Hippocampal formation (tissue), 2 donors: ENCODE results near the gene SCAPER.
"Not testable (repeated sequence)": the region's sequence is repeated elsewhere in the genome, so short reads cannot be mapped to it uniquely, and the experiment has no call there.

Experiments used
- DNase-seq, 2 donors: peaks; one replicate each; lab custom pipeline; 2025; lab: John Stamatoyannopoulos, UW

The SCAPER gene

DNA sequence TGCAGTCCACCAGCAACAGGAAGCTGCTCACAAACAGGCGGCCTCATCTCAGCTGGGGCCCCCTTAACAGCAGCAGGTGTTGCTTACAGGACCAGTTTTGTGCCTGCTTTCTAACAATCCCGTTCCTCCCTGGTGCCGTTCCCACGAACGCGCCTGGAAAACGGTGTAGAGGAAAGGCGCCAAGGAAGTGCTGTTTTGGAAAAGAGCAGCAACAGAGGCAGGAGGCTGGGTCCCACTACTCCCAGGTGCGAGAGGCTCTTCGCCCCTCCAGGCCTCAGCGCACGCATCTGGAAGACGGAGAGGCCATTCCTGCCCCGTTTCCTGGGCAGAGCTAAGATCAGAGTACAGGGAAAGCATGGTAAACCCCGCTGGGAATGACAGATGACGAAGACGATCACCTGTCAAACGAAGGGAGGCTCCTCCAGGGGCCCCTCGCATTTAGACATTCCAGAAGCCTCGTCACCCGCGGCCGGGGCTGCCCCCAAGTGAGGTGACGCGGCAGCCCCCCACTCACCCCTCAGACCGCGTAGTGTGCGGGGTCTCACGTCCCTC, 603 bp downstream of the SCAPER start:
- peak in 1 of 2 donors; percentile 21 for DNase-seq

GRCh38 chr15:76903251-76903681, 1.9 kb downstream of the SCAPER start:
- peak in 1 of 2 donors; percentile 22 for DNase-seq

DNA sequence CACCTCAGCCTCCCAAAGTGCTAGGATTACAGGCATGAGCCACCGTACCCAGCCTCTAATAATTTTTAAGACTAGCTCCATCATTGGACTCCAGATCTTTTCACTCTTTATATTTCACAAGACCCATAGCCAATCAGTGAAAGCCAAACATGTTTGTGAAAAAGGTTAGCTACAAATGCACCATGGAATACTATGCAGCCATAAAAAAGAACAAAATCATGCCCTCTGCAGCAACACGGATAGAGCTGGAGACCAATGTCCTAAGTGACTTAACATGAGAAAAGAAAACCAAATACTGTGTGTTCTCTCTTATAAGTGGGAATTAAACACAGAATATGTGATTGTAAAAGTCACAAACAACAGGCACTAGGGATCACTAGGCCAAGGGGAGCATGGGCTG, 3.2 kb downstream of the SCAPER start:
- no peak for DNase-seq

- DNase-seq: not testable (repeated sequence)
Measured at GRCh38 chr15:76899931-76900310, 5.2 kb downstream of the SCAPER start.

GRCh38 chr15:76899176-76899930, 5.8 kb downstream of the SCAPER start:
- DNase-seq: not testable (repeated sequence)

- DNase-seq: no peak
Measured at GRCh38 chr15:76898102-76898501, 7.0 kb downstream of the SCAPER start.

GRCh38 chr15:76894174-76894573, 11.0 kb downstream of the SCAPER start:
- no peak for DNase-seq

DNA sequence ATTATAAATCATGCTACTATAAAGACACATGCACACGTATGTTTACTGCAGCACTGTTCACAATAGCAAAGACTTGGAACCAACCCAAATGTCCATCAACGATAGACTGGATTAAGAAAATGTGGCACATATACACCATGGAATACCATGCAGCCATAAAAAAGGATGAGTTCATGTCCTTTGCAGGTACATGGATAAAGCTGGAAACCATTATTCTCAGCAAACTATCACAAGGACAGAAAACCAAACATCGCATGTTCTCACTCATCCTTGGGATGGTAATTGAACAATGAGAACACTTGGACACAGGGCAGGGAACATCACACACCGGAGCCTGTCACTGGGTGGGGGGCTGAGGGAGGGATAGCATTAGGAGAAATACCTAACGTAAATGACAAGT, 12.3 kb downstream of the SCAPER start:
- DNase-seq: not testable (repeated sequence)

- DNase-seq: not testable (repeated sequence)
Measured at GRCh38 chr15:76887280-76888141, 17.6 kb downstream of the SCAPER start.

DNA sequence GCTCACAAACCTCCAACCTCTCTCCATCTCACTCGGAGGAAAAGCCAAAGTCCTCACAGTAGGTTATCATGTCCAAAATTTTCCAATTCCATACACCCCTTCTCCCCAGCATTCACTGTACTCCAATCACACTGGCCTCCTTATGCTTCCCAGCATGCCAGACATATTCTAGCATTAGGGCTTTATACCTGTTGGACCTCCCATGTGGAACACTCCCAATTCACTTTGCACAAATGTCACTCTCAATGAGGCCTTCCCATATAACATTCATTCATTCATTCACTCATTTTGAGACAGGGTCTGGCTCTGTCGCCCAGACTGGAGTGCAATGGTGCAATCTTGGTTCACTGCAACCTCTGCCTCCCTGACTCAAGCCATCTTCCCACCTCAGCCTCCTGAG, 19.9 kb downstream of the SCAPER start:
- no peak for DNase-seq

DNA sequence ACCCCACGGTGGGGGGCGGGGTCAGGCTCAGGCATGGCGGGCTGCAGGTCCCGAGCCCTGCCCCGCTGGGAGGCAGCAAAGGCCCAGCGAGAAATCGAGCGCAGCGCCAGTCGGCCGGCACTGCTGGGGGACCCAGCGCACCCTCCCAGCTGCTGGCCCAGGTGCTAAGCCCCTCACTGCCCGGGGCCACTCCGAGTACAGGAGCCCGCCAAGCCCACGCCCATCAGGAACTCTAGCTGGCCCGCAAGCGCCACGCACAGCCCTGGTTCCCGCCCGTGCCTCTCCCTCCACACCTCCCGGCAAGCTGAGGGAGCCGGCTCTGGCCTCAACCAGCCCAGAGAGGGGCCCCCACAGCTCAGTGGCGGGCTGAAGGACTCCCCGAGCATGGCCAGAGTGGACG, 29.2 kb downstream of the SCAPER start:
- DNase-seq: no peak

GRCh38 chr15:76873066-76873465, 32.1 kb downstream of the SCAPER start:
- not testable (repeated sequence) for DNase-seq

- DNase-seq: no peak
Measured at GRCh38 chr15:76871930-76872329, 33.2 kb downstream of the SCAPER start.

GRCh38 chr15:76868740-76869139, 36.4 kb downstream of the SCAPER start:
- DNase-seq: no peak

DNA sequence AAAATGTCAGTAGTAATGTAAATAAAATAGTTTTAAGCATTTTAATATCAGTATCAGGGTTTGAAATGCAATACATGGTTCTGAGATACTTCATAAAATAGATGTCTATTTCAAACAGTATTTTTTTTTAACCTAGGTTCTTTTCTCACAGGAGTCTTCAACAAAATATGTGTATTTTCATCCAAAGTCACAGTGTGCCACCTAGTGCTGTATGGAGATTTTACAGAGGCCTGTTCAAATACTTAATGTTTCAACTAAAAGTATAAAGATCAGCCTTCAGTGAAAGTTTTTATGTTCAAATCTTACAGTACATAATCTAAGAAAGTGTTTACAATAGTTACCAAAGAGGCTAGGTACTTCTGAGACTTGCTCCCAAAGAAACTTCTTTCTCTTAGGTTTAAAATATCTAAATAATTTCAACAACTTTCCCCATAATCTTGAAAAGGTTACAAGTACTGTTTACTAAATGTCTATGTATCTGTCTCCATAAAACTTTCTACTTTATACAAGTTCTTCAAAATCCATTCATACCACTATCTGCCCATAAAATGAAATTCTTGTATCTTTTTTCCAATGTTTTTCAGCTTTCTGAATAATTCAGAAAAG, 38.3 kb downstream of the SCAPER start:
- peak in 1 of 2 donors; percentile 2 for DNase-seq

- no peak for DNase-seq
Measured at GRCh38 chr15:76866008-76866407, 39.1 kb downstream of the SCAPER start.

- DNase-seq: no peak
Measured at GRCh38 chr15:76865548-76865991, 39.6 kb downstream of the SCAPER start.

GRCh38 chr15:76864586-76864985, 40.6 kb downstream of the SCAPER start:
- no peak for DNase-seq

GRCh38 chr15:76863693-76864092, 41.4 kb downstream of the SCAPER start:
- no peak for DNase-seq

DNA sequence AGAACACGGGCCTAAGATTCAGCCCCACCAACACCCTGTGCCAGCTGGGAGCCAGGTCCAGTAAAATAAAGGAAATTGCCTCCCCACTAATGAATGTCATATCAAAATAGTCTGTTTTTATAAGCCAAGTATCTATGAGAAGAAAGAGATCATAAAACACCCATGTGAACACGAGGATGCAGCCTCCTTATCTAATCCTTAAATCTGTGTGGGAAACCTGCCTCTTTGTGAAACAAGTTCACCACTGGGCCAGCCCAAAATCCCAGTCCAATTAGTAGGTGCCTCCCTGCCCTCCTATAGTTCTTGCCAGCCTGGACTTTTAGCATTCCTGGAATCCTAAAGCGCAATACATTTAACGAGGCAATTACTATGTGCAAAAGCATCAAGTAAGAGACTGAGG, 42.0 kb downstream of the SCAPER start:
- DNase-seq: no peak

DNA sequence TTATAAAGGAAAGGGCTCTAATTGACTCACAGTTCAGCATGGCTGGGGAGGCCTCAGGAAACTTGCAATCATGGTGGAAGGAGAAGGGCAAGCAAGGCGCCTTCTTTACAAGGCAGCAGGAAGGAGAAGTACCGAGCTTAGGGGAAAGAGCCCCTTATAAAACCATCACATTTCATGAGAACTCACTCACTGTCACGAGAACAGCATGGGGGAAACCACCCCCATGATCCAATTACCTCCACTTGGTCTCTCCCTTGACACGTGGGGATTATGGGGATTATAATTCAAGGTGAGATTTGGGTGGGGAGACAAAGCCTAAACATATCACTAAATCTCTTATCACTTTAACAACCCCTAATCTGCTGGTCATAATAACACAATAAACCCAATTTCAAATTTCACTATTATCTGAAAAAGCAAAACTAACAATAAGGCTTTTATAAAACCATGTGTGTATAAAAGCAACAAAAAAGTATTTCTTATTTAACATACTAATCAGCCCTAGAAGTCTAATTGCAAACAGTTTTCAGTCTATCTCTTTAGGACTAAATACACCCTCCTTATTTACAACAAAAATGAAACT, 43.2 kb downstream of the SCAPER start:
- no peak for DNase-seq

DNA sequence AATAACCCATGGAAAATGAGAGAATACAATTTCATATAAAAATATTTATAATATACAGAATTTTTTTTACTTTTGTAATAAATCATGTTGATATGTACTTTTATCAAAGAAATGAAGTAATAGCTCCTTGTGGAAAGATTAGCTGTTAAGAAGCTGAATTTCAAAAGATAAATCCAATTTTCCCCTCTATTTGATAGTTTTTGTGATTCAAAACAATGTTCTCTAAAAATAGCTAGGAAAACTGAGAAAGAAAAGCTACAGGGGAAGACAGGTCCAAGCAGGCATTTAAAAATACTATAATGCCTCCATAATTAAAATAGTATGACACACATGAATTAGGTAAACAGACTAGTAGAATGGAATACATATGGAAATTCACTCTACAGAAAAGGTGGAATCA, 44.9 kb downstream of the SCAPER start:
- DNase-seq: no peak
